HG02981 (cell line): ENCODE measurements around the gene SUCO.
"Not testable (repeated sequence)": the region's sequence is repeated elsewhere in the genome, so short reads cannot be mapped to it uniquely, and the experiment has no call there.

Source experiments
- ATAC-seq: cut with Tn5 transposase; IDR thresholded peaks from one replicate; pipeline ENCODE4 v1.9.1; 2021; ENCODE audit warnings: mild to moderate bottlenecking, moderate library complexity; ENCODE audit not compliant: unreplicated experiment

SUCO gene, protein sequence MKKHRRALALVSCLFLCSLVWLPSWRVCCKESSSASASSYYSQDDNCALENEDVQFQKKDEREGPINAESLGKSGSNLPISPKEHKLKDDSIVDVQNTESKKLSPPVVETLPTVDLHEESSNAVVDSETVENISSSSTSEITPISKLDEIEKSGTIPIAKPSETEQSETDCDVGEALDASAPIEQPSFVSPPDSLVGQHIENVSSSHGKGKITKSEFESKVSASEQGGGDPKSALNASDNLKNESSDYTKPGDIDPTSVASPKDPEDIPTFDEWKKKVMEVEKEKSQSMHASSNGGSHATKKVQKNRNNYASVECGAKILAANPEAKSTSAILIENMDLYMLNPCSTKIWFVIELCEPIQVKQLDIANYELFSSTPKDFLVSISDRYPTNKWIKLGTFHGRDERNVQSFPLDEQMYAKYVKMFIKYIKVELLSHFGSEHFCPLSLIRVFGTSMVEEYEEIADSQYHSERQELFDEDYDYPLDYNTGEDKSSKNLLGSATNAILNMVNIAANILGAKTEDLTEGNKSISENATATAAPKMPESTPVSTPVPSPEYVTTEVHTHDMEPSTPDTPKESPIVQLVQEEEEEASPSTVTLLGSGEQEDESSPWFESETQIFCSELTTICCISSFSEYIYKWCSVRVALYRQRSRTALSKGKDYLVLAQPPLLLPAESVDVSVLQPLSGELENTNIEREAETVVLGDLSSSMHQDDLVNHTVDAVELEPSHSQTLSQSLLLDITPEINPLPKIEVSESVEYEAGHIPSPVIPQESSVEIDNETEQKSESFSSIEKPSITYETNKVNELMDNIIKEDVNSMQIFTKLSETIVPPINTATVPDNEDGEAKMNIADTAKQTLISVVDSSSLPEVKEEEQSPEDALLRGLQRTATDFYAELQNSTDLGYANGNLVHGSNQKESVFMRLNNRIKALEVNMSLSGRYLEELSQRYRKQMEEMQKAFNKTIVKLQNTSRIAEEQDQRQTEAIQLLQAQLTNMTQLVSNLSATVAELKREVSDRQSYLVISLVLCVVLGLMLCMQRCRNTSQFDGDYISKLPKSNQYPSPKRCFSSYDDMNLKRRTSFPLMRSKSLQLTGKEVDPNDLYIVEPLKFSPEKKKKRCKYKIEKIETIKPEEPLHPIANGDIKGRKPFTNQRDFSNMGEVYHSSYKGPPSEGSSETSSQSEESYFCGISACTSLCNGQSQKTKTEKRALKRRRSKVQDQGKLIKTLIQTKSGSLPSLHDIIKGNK (N-terminal part only)

GRCh38 chr1:172532700-172533512, at the start of gene SUCO:
Gene SUCO, plus strand, starts transcription at chr1:172533150. Its CDS starts 286 bp downstream, at chr1:172533436.
- ATAC-seq, result peak; percentile 83

- no peak for ATAC-seq
These were observed 49.5 kb upstream of the SUCO start for GRCh38 chr1:172483448-172483847.

- ATAC-seq, result no peak
These were observed 48.7 kb upstream of the SUCO start for GRCh38 chr1:172484252-172484651.

GRCh38 chr1:172485626-172486025, 47.3 kb upstream of the SUCO start:
- ATAC-seq, result no peak

DNA sequence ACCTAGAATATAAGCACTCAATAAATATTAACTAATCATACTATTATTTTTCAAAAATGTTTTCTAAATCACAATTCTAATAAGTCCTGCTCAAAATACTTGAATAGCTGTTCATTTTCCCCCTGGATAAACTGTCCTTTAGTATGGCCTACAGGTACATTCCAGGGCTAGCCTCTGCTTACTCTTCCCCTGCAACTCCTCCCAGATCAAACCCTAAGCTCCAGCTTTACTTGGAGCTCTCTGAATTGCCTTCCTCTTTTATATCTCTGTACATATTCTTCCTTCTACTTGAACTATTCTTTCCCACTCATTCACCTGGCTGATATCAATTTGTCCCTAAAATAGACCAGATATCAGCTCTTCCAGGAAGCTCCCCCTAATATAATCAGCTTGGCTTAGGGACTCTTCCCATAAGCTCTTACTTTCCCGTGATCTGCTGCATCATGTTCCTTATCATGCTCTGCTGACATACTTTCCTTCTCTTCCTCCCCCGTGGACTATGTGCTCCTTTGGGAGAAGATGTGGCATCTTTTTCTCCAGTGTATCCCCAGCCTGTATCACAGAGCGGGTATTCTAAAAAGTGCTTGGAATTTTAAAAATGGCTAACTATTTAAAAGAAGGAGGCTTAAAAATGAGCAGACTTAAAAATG, 46.0 kb upstream of the SUCO start:
- ATAC-seq, result no peak

GRCh38 chr1:172487550-172487949, 45.4 kb upstream of the SUCO start:
- no peak for ATAC-seq

- no peak for ATAC-seq
These were observed 44.6 kb upstream of the SUCO start for GRCh38 chr1:172488393-172488792.

- ATAC-seq, result no peak
These were observed 43.1 kb upstream of the SUCO start for GRCh38 chr1:172489847-172490246.

DNA sequence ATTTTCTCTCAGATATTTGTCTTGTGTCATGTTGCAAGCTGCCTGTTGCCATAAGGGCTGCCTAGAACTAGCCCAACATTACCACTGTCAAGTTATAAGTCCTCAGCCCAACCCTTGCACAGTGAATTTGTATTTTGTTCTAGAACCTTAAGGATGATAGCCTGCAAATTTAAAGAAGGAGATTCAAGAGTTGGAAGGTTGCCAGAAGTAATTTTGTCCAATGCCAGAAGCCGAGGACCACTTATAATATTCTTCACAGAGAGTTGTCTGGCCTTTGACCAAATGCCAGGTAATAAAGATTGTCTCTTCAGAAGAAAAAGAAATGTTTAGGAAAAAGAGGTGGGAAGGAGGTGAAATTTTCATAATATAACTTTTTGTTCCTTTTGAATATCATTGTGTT, 40.5 kb upstream of the SUCO start:
- ATAC-seq, result no peak

DNA sequence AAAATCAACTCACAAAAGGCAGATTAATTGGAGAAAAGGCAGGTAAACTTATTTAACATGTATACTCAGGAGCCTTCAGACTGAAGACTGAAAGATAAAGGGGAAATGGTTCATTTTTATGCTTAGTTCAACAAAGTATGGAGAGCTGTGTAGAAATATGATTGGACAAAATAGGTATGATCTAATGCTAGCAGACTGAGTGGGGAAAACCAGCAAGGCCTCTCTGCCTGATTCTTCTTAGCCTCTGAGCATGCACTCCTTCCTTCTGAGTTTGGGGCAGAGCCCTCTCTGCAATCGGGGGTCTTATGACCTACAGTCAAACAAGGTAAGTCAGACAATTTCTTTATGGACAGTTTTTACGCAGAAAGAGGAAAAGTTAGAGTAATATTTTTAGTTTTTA, 38.8 kb upstream of the SUCO start:
- no peak for ATAC-seq

GRCh38 chr1:172496127-172496526, 36.8 kb upstream of the SUCO start:
- not testable (repeated sequence) for ATAC-seq

- no peak for ATAC-seq
These were observed 36.3 kb upstream of the SUCO start for GRCh38 chr1:172496678-172497077.

- no peak for ATAC-seq
These were observed 35.7 kb upstream of the SUCO start for GRCh38 chr1:172497230-172497629.

DNA sequence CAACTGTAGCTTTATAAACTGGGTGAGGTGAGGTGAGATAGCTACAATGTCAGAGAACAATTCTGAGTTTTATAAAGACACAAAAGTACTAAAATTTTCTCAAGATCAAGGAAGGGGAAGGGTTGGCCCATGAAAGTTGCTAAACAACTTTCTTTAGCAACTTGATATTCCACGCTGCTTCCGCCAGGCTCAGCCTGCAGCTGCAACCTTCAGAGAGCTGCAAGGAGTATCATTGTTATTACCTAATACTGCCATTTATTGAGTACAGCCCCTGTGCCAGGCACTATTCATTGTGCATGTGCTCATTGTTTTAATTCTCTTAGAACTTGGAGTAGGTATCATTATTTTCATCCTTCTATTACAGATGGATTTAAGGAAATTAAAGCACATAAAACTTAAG, 34.1 kb upstream of the SUCO start:
- ATAC-seq, result no peak

DNA sequence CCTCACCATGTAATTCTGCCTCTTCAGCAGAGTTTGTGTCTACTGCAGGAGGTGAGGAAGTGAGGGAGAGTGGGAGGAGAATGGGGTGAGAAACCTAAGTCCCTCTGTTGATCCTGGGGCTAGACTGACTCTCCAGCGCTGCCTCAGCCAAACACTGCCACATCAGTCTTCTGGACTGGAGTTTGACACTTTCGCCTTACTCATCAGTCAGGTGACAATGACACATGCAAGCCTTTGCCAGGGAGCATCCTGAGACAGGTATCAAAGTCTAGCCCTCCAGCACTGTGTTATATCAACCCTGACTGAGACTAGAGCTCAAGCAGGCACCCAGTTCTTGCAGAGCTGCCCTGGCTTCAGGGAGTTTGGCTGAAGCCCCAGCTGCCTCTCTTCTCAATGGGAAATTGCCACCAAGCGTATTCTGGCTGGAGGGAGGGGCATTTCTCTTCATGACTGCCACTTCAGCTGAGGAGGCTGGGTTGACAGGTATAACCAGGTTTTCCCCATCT, 33.3 kb upstream of the SUCO start:
- no peak for ATAC-seq

GRCh38 chr1:172500207-172500606, 32.7 kb upstream of the SUCO start:
- ATAC-seq, result no peak

GRCh38 chr1:172507741-172508140, 25.2 kb upstream of the SUCO start:
- ATAC-seq, result no peak

GRCh38 chr1:172510479-172510878, 22.5 kb upstream of the SUCO start:
- no peak for ATAC-seq

DNA sequence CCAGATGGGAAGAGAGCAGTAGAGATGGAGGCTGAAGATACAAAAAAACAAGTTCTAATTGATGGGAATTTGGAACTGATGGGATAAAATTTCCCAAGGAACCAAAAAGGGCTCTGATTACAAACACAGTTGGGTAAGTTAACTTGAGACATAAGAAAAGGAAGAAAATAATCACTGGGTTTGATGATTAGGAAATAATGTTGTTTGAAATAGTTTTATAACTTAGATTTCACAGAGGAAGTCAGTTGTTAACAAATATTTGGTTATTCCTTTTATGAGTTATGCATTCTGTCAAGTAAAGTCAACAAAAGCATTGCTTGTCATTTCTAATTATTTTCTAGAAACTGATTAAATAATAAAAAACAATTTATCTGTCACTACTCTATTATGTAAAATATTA, 20.4 kb upstream of the SUCO start:
- no peak for ATAC-seq

DNA sequence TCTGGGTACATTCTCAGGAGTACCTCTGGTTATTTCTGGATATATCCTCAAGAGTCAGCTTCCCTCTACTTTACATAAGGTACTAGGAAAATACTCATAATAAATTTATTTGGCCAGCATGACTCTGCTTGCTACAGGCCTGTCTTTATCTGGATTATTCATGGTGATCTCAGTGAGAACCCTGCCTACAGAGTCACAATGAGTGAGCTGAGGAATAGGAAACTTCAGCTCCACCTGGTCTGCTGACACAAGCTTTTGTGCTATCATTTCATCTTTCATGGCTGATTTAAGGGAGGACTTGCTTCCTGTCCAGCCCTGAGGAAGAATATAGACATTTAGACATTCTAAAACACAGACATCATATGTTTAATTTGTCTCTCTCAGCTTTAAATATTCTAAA, 19.5 kb upstream of the SUCO start:
- no peak for ATAC-seq
